ENCODE data around the gene DUSP5.

The DUSP5 gene

DNA sequence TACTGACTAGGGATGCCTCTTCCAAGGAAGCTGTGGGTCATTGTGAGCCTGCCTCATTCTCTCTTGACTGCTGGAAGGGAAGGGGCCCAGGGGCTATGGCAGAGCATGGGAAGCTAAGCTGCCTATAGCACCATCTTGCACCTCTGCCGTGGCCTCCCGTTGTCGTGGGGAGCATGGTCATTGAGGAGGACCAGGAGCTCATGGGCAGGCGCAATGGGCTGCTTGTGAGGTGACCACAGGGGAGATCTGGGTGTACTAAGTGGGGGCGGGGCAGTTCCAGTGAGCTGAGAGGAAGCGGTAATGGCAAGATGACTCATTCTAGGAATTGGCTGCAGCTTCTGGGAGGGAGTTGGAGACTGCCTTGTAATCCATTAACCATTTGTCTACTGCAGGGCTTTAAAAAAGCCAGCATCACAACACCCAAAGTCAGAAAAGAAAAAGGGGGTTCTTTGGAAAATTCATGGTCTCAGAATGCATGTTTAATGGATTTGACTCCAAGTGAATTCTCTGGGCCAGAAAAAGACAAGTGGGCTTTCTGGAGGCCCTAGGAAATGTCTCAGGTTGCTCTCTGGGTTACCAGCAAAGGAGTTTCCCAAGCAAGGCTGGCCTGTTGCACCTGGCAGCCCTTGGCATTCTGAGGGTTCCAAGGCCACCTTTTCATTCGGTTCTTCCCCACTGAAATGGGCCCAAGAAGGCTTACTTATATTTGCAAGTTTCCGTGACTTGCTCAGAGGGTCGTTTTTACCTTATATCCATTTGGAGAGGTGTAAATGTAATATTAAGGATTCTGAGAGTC is 3.6 kb downstream of the DUSP5 start:
- peak; percentile 90 for DNase-seq (ENCODE audit: low read depth)

DNA sequence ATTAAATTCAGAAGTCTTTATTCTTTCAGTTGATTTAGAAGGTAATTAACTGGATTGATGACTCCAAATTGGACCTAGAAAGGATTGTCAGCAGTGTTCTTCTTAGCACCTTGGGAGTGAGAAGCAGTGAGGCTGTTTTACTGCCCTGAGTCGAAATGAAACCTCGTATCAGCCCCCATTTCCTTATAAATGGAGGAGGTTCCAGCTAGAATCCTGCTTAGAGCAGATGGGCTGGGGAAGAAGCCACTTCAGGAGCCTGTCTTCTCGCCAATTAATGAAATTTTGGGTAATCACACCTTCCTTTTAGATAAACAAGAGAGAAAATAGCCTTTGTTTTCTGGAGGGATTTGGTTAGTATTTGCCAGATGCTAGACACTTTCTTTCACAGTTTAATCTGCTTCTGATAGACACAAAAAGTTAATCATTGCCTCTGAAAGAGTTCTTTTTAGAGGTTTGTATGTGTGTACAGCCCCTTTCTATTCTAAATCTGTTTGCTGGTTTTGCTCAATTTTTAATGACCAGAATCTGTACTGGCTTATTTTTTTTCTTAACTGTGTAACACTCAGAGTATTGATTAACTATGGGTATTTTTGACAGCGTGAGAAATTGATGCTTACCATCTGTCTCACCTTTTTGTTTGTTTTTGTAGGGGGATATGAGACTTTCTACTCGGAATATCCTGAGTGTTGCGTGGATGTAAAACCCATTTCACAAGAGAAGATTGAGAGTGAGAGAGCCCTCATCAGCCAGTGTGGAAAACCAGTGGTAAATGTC is 4.6 kb downstream of the DUSP5 start:
- no peak for DNase-seq (ENCODE audit: low read depth)

DNA sequence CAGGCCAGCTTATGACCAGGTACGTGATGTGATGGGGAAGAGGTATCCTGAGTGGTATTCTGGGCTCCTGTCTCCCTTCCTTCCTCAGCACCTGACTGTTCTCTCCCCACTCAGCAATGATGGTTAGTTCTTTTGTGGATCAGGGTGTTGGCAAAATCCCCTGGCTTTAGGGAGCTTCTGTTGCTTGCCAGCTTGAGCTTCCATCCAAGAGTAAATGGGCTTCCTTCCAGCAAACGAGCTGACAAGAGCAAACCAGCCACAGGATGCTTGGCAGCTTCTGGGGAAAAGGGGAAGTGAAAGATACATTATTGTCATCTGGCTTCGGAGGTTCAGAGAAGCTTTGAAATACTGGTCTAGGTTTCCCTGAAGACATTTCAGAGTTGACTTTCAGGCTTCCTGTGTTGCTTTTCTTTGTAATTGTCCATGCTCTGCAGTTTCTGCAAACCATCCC is 5.2 kb downstream of the DUSP5 start:
- DNase-seq (ENCODE audit: low read depth) = peak; percentile 90

DNA sequence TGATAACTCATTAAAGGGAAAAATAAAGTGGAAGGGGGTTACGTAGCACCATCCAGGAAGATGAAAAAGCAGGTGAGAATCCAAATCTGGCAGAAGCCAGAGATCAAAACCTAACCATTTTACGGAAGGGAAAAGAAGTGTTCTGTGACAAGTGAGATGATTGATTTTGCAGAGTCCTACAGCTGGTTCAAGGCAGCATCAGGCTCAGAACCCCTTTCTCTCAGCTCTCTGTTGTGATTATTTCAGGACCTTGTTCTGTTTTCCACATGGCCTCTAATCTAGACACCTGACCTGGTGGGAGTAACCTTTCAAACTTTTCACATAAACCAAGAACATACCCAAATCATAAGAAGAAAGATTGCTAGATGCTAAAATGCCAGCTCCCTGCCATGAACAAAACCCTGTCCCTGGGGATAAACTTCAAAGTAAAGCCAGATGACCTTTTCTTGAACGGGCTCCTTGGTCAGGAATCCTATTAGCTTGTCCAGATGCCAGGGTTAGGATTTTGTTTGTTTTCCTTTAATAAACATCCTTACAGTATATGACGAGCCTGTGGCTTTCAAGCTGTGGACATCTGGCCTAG is 5.9 kb downstream of the DUSP5 start:
- DNase-seq (ENCODE audit: low read depth) = no peak

DNA sequence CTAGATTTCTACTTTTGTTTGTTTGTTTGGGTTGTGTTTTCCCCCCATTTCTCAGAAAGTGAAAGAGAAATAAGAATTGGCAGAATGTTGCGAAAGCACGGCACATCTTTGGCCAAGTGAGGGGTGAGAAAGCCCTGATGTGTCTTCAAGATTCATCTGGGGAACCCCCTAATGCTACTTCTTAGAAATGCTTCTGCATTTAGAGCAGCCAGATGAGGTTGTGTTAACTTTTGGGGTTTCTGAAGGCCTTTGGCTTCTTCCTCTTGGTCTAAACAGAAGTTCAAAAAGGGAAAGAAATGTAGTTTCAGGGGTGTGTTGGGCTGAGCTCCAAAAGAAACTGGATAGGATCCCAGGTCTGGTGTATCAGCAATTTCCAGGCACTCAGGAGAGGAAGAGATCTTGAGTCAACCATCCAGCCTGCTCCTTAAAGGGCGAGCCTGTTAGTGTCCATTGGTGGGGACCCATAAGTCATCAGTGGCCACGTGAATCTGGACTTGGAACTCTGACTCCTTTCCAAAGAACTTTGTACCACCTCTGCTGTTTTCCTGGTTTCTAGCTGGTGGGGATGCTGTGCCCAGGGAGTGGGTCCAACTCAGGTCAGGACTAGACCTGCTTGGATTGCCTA is 6.5 kb downstream of the DUSP5 start:
- peak; percentile 64 for DNase-seq (ENCODE audit: low read depth)

DNA sequence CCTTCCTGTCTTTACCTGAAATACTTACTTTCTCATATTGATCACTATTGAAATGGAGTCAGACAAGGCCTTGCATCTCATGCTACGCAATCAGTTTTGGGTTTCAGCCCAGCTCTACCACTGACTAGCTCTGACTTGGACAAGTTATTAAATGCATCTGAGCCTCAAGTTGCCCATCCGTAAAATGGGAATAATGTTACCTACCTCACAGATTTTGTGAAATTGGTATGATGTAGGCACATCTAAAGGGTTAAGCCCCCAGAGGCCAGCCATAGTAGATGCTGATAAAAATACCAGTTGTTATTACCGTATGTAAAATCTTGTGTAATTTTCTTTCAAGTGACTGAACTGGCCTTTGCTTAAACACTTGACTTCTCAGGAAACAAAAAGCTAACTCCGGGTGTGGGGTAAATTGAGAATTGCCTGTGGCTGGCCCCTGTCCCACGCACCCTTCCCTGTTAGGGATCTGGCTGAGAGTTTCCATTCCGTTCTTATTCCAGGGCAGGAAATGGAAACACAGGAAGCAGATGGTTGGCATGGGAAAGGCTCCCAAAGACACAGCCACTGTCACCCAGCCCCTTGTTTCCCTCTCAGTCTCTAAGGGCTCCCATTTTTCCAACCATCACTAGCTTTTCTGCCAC is 7.5 kb downstream of the DUSP5 start:
- no peak for DNase-seq (ENCODE audit: low read depth)

DNA sequence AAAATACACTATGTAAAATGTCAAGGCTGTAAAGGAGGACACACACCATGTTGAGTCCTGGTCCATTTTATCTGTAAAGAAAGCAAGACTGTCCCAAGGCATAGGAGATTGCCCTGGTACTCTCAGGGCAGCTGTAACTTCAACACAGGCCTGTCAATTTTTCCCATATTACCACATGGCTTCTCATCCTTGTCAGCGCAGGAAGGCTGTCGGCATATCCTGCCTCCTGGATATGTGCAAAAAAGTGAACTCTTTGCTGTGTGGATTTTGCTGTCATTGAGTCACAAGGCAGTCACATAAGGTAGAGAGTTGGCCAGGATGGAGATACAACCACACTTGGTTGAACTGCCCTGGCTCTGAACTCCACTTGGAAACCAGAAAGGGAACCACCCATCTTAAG is 8.7 kb downstream of the DUSP5 start:
- no peak for DNase-seq (ENCODE audit: low read depth)

DNA sequence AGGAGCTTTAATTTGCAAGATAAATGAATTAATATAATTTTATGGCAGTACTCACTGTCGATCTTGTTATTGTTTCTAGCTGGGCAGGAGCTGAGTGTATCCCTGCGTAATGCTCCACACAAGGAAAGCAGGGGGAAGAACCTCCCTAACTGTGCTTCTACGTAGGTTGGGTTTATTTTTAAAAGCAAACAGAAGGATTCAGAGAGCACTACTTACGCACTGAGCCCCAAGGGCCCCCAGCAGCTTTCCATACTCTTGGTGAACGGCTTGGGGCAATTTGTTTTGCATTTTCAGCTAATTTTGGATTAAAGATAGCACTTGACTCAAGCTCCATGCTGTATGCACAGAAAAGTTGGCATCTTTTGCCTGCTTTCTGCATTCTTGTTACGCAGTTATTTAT is 9.6 kb downstream of the DUSP5 start:
- DNase-seq (ENCODE audit: low read depth) = no peak

DNA sequence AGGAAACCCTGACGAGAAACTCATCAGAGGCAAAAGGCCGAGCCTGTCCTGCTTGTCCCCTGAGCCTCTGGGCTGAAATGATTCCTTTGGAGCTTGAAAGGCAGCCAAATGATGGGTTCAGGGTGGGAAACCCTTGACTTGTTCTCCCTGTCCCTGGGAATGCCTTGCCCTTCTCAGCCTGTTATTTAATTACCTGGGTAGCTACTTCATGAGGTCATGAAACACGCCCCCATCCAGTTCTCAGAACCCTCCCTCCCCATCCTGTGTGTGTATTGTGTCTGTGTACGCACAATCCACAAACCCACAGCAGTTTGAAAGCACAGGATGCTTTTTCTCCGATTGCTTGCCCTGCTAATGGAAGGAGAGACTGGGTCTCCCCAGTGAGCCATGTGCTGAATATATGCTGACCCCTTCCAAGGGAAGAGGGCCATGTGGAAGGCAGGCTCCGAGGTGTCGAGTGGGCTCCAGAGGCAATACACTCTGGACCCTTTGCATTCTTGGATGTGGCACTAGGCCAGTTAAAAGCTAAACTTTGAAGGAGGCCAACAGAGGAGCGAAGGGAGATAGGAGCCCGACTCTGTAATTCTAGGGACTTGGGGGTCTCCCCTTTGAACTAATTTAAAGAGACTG is 10.6 kb downstream of the DUSP5 start:
- DNase-seq (ENCODE audit: low read depth) = no peak

DNA sequence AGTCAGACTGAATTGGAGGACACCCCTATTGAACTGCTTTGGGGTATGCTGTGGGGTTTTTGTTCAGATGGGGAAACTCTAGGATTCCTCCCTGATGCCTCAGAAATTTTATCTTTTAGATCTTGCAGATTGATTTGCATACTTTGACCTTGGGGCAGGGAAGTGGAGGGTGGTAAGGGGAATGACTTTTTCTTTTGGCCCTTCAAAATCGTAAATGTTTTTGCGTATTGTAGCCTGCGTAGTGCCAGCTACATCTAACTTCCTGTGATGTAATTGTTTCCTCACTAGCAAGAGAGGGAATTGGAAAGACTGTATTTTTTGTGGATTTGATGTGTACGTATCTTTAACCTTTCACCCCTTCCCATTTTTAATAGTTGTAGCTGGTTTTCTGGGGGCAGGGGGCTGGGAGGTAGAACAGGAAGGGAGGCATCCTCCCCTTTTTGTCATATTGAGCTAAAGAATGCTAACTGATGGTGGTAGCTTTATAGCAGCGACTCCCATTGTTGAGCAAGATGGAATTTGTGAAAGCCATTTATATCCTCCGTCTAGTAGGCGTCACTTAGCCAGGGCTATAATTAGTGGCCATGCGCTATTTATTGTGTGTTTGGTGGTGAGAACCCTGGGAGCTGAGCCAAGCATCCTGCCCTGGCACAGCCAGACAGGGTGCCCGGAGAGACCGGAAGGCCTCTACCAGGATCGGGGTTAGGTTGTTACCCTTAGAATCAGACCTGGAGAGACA is 11.3 kb downstream of the DUSP5 start:
- DNase-seq (ENCODE audit: low read depth) = no peak

DNA sequence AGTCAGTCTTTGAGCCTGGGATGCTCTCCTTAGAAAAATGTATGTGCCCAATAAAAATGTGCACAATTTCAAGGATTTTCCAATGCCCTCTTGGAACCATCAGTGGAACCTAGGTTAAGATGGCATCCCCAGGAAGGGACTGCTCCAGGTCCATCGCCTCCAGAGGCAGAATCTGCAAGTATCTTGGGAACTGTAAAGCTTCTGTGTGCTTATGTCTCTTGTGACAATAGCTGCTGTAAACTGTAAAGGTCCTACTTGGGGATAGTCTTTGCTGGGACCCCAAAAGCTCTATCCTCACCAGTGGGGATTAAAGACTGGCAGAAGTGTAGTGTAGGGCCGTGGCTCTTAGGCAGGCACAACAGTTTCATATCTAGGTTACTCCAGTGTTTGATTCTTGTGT is 11.9 kb downstream of the DUSP5 start:
- no peak for DNase-seq (ENCODE audit: low read depth)

DNA sequence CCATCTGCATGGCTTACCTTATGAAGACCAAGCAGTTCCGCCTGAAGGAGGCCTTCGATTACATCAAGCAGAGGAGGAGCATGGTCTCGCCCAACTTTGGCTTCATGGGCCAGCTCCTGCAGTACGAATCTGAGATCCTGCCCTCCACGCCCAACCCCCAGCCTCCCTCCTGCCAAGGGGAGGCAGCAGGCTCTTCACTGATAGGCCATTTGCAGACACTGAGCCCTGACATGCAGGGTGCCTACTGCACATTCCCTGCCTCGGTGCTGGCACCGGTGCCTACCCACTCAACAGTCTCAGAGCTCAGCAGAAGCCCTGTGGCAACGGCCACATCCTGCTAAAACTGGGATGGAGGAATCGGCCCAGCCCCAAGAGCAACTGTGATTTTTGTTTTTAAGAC is 12.4 kb downstream of the DUSP5 start:
- no peak for DNase-seq (ENCODE audit: low read depth)

DNA sequence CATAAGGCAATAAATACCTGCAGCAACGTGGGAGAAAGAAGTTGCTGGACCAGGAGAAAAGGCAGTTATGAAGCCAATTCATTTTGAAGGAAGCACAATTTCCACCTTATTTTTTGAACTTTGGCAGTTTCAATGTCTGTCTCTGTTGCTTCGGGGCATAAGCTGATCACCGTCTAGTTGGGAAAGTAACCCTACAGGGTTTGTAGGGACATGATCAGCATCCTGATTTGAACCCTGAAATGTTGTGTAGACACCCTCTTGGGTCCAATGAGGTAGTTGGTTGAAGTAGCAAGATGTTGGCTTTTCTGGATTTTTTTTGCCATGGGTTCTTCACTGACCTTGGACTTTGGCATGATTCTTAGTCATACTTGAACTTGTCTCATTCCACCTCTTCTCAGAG is 13.0 kb downstream of the DUSP5 start:
- DNase-seq (ENCODE audit: low read depth) = no peak

DNA sequence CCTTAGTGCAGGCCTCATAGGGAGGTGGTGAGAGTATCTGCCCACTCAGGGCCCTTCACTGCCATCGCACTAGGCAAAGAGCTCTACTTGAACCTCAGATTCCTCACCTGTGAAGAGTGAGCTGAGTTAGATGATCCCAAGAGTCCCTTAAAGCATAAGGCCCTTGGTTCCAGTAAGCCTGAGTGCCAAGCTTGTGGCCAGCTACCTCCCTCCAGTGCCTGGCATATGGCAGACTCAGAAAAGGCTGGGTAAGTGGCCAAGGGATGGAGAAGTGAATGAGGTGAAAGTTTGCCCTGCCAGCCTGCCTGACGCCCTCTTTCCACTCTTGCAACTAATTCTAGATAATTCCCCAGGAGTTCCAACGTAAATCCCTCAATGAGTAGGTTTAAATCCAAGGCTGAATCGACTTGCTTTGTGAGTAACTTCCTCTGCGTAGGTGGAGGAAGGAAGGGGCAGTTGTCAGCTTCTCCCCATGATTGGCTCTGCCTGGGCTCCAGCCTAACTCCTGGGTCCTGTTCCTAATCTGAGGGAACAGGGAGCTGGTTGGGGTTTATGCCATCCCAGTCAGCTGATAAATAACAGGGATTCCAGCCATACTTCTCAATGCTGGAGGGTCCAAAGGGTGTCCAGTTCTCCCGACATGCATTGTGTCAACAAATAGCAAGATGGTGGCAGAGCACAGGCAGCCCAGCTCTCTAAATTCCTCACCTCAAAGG is 14.2 kb downstream of the DUSP5 start:
- DNase-seq (ENCODE audit: low read depth) = no peak

DNA sequence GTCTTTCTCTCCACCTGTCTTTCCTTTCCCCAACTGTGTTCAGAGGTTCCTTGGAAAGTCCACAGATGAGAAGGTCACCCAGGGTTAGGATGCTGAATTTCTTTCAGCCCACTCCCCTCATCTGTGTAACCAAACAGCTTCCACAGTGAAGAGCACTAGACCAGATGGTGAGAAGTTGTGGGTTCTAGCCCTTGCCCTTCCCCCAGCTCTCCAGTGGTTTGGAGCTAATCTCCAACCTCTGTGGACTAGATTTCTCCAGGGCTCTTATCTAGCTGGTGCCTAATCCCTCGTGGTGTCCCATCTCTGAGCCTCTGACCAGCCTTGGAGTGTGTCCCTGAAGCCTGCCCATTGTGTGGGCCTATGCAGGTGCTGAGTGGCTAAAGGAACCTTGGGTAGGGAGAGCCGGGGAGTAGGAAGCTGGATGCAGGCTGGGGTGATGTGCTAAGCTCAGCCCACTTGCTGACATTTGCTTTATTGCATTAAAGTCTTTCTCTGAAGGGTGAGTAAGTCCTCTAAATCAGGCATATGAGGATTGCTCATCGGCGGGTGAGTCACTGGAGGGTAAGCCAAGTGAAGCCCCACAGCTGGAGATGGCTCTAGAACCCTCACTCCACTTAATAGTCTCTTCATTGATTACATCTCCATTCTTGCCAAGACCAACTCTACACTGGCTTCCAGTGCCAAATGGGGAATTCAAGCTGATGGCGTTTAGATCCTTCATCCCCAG is 14.9 kb downstream of the DUSP5 start:
- peak; percentile 77 for DNase-seq (ENCODE audit: low read depth)

DNA sequence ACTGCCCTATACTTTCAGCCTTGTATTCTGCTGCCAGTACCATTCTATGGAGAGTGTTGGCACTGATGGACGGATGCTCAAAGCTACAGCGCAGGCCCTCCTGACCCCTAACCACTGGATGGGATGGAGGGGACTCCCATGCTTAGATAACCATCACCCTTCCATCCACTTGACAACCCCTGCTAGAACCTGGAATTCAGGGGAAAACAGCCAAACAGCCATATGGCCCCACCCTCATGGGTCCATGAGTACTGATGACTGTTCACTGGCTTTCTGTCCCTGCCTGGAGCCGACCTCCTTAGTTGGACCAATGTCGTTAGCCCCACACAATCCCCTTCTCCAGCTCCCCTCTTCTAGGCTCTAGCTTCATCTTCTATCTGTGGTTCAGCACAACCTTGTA is 16.2 kb downstream of the DUSP5 start:
- DNase-seq (ENCODE audit: low read depth) = no peak

DNA sequence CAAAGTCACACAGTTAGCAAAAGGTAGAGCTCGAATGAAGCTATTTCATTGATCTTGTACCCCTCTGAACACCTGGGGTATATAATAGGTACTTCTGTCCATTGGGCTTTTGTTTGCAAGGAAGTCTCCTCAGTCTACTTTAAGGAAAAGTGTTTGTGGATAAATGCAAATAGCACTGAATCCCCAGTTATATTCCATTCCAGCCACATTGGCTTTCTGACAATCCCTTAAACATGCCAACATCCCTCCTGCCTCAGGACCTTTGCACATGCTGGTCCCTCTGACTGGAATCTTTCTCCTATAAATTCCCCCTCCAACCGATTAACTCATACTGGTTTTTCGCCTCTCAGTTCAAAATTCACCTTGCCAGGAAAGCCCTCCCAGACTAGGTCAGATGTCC is 17.1 kb downstream of the DUSP5 start:
- no peak for DNase-seq (ENCODE audit: low read depth)

DNA sequence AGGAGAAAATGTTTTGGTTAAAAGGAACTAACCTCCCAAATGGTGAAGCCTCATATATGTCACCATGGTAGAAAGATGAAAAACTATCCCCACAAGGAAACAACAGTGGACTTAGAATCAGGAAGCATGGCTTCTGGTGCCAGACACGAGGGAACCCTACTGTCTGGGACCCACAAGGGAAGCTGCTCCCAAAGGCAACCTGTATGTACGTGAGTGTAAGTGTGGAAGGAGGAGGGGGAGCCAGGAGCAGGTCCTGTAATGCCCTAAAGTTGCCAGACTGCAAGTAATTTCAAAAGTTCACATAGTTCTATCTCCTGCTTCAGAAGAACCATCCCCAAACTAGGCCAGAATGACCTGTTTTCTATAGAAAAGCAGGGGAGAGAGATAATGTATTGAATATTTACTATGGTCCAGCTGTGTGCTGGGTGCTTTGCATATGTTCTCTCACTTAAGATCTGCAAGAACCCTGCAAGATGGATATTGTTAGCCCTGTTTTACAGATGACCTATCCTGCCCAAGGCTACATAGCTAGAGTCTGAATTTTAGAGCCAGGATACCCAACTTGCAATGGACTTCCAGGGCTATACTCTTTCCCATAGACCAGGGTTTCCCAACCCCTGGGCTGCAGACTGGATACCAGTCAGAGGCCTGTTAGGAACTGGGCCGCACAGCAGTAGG is 19.2 kb downstream of the DUSP5 start:
- DNase-seq (ENCODE audit: low read depth) = no peak

DNA sequence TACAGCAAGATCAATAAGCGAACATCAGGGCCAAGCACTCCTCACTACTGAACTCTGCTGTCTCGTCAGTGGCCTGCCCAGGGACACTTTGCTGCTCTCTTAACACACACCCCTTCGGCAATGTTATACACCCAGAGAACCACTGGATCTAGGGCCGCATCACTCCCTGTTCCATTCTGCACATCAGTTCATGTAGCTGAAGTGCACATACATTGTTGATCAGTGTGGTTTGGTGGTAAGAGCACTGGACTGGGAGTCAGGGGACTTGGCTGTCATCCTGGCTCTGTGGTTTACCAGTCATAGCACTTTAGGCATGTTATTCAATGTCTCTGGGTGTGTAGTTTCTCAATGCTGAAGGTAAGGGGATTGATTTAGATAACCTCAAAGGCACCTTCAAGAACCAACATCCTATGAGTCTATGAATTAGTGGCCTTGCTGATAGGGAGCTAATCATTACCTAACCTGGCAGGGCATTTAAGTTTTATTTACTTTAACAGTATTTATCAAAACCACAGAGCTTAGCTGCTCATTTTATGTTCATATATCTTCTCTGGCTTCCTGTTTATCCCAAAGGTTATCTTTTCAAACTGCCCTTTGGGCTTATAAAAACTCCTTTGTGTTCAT is 24.8 kb downstream of the DUSP5 start:
- DNase-seq (ENCODE audit: low read depth) = no peak

Data from fibroblast of the conjunctiva (primary cell).